GM19467 (cell line): Measurements from ENCODE around the gene MUSTN1.

ENCODE experiments used
- ATAC-seq: cut with Tn5 transposase; IDR thresholded peaks from one replicate; pipeline ENCODE4 v1.9.1; 2021; ENCODE audit warnings: mild to moderate bottlenecking, moderate library complexity; ENCODE audit not compliant: unreplicated experiment

MUSTN1 gene

DNA sequence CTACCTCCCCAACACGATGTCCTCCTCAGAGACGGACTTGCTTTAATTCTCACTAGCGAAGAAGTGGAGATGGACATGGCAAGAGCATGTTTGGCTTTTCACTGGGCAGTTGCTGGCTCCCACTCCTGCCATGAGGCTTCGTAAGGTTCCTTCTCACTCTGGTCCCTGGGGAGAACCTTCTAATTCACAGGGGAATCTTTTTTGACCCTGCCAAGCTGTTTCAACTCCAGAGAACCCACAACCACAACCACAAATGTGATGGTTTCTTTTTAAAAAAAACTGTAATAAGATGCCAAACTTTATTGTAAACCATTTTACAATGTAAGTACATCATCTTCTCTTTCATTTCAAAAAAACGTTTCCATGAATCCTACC lies 1.6 kb upstream of the MUSTN1 start:
- ATAC-seq: no peak

DNA sequence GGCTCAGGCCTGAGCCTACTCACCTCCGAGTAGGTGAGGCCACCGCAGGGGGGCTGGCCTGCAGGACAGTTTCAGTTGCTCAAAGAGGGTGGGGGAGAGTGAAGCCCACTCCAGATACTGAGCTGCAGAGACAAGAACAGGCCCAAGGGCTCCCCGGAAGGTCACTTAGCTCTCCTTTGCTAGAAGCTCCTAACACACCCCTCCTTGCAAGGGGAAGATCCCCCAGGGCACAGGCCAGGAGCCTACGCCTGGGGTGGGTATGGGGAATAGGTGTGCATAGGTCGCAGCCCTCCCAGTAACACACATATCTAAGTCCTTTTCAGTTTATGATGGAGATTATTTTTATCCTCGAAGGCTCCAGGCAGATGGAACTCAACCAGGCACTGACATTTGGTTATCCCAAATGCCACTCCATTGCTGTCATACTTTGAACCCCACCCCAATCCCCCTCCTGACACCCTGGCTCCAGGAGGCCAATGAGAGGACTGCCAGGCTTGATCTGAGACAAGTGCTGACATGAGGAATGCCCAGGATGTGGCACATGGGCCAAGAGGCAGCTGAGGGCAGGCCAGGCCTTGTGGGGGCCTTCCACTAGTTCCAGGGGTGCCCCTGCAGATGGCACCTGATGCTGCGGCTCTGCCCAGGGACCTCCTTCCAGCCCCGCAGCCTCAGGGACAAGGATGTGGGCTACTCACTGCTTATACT lies 1.1 kb upstream of the MUSTN1 start:
- no peak for ATAC-seq

DNA sequence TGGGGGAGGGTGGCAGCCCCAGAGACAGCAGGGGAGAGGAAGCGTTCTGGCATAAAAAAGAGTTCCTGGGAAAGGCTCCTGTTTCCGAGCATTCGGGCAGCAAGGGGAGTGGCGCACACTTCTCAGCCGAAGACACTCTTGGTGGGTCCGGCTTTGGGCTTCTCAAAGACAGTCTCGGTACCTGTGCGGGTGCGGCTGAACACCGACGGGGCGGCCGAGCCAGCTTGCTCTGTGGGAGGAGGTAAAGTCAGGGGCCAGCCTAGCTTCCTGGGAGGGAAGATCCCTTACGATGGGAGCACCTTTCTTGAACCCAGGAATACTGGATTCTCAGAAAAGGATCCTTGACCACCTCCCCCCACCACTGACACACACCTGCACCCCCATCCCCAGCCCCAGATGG lies 1.6 kb downstream of the MUSTN1 start:
- ATAC-seq: no peak

DNA sequence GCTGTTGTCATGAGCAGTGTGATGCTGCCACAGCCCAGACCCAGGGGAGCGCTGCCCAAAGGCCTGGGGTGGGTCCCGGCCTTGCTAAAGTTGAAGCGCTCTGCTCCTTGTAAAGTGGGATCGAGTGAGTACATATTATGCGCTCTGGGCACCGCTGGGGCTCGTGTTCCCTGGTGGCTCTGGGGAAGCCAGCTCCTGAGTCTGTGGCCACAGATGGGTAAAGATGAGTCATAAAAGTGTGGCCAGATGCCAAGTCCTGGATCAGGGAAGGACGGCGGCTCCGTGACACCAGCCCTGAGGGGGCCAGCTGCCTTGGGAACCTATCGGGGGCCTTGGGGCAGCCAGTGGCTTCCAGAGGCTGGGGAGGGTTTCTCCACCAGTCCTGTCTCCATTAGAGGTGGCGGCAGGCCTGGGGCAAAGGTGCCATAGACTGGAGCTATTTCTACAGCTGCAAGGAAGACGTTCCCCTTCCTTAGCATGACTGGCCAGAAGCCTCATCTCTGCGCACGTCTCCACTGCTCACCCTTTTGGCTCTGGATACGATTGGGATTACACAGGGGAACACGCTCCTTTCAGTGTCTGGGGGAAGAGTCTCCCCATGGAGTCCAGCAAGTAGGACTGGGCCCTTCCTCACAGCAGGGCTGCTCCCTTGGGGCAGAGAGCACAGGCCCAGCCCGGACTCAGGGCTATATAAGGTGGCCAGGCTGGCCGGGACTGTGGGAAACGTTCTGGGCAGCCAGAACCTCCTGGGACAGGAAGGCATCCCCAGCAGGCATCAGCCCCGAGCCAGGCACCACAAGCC lies 3.1 kb downstream of the MUSTN1 start:
- ATAC-seq: no peak

DNA sequence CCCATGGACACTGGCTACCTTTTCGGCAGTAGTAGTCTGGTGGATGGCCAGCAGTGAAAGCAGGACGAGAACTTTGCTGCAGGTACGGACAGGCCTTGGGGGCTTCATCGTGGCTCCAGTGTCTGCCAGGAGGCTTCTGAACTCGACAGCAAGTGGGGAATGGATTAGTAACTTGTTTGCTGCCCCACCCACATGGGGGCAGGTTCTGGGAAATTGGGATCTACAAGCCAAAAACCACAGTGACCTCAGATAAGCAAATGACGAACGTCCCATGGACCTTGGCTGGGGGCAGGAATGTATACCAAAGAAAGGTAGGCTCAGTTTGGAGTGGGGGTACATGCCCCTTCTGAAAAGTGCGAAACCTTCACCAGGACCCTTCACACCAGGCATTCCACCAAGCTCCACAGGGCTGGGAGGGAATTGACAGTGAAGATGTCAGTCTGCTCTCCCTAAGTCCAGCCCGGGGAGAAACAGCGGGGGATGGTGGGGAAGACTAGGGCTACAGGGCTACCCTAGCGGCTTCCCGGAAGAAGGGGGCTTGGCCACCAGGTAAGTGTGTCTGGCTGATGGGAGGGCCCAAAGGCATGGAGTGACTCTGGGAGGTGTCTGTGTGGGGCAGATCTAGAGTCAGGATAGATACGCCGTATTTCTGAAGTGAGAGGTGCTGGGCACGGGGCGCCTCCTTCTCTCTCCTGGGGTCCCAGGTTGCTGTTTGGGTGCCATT lies 4.1 kb downstream of the MUSTN1 start, which contains the start of gene ITIH4:
TSS of gene ITIH4 (minus strand) at position 138 of the 724 bp plus-strand sequence. CDS start at position 108, 30 bp downstream.
- no peak for ATAC-seq

DNA sequence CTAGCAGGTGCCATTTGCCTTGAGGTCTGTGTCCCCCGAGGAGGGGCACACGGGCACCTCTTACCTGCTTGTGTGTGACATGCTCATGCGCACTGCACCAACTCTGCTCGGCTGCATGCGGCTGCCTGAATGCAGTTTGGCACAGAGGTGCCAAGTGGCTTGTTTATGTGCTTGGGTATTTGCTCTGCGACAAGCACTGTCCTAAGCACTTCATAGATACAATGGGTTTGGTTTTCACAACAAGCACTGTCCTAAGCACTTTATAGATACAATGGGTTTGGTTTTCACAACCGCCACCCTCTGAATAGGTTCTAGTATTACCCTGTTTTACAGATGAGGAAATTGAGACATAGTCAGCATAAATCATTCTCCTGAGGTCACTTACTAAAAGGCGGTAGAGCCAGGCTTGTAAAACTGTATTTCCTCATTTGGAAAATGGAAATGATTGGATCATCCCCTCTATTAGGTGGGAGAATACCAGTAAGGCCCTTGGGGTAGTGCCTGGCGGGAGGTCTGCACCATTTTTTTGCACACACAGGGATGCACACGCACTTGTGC lies 4.8 kb downstream of the MUSTN1 start:
- no peak for ATAC-seq

DNA sequence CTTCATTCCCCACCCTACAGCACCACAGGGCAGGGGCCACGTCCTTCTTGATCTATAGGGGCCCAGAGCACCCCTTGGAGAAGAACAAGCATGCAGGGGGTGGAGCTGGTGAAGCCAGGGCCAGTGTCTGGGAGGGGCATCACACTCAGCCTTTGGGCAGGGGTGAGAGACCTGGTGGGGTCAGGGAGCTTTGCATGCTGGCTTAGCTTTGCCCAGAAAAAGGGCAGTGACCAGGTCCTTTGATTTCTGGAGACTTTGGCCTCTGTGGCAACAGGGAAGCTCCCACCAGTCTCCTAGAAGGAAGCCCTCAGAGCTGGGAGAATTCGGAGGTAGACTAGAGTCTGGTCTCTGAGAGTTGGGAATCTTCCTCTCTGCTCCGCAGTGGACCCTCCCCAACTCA lies 5.3 kb downstream of the MUSTN1 start:
- no peak for ATAC-seq

DNA sequence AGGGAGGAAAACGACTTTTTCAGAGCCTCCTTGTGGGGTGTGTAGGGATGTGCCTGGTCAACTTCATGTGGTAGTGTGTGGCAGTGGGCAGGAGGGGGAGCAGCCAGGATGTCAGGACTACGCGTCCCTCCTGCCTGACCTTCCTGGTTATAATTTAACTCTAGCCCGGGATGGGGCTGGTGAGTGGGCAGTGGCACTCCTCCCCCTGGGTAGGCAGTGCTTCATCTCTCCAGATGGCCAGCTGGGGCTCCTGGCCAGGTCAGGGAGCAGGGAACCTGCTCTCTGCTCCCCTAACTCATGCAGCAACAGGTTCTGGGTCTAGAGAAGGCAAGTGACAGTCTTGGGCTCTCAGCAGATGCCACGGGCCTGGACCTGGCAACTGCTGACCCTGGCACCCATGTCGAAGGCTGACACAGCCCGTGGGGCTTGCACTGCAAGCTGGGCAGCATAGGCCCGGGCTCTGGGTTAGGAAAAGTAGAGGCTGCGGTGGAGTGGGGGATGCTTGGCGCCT lies 6.9 kb downstream of the MUSTN1 start:
- no peak for ATAC-seq

DNA sequence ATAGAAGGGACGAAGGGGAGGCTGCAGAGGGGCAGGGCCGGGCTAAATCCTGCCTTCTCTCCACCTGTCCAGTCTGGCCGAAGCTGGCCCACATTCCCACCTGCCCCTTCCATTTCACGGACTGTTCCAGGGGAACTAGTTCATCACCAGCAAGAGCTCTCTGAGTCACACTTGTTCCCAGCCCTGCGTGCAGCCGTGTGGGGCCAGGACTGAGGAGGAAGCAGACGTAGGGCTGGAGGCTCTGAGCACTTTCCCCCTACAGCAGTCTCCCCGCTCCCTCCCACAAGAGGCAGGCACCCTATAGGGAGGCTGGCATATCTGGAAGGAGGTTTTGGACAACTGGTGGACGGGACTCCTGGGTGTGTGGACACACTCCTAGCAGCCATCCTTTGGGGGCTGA lies 7.4 kb downstream of the MUSTN1 start:
- ATAC-seq: no peak

DNA sequence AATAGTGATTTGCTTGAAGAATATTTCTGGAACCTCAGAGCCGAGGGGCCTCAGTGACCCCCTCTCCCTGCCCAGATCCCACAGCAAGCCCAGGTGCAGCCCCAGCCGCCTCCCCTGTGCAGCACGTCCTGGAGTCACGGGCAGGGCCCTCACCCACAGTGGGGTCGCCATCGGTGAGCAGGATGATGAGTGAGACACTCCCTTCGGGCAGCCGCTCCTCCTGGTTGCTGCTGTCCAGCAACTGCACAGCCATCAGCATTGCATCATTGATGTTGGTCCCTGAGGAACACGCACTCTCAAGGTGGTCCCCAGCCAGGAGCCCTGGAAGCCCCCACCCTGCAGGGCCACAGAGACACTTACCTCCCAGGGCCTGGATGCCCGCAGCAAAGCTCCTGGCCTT lies 10.8 kb downstream of the MUSTN1 start:
- ATAC-seq: no peak

DNA sequence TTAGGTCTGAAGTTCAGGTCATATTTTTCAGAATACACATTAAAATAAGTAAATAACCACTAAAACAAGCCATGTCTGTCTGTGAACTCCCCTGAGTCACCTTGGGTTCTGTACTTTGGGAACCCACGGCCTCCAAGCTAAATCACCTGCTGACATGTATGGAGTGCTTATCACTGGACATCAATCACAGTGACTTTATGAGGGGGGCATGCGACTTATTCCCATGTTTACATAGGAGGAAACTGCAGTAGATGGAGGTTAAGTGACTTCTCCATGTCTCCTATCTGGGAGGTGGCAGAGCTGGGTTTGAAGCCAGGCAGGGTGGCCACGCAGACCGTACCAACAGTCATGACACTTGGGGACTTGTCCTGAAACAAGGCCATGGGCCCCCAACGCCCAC lies 12.5 kb downstream of the MUSTN1 start:
- no peak for ATAC-seq

DNA sequence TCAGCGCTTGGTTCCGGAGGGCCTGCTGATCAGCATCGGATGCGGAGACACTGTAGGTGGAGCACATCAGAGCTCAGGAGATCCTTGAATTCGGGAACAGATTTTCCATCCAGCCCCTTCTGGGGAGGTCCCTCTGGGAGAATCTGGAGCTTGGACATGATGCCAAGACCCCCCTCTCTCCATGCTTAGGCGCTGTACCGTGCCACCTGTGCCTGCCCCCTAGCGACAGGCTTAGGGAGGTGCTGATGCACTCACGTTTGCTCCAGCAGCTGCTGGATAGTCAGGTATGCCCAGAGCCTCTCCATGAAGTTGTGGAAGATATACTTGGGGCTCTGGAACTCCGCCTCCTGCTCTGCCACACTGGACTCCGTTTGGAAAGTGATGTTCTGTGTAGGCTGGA lies 14.1 kb downstream of the MUSTN1 start:
- ATAC-seq: no peak

DNA sequence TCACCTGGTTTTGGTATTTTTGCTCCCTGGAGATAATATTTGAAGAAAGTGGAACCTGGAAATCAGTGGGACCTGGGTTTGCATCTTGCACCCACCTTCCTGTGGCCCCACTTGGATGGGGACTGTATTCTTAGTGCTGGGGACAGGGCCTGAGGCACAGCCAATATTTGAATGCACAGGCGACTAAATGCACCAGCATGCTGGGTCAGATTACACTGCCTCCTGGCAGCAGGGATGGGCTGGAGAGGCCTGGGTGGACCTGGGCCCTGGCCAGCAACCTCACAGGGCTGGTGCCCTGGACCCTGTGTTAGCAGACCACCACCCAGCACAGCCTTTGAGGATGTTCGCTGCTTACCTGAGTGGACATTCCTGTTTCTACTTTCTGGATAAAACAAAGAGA lies 14.9 kb downstream of the MUSTN1 start:
- no peak for ATAC-seq

DNA sequence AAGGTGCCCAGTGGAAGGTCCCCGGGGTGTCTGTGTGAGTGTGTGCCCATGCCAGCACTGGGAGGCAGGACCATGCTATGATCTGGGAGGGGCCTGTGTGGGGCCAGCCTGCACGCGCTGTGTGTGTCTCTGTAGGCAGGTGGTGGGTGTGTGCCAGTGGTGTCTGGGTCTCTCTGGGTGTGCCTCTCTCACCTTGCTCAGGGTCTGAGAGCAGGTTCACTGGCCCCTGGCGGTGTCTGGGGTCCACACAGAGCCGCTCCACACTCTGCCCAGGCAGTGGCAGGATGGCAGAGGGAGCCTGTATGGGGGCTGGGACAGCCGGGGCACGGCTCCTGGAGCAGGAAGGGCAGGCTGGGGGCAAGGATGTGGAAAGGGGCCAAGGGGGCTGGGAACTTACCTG lies 17.0 kb downstream of the MUSTN1 start:
- no peak for ATAC-seq

DNA sequence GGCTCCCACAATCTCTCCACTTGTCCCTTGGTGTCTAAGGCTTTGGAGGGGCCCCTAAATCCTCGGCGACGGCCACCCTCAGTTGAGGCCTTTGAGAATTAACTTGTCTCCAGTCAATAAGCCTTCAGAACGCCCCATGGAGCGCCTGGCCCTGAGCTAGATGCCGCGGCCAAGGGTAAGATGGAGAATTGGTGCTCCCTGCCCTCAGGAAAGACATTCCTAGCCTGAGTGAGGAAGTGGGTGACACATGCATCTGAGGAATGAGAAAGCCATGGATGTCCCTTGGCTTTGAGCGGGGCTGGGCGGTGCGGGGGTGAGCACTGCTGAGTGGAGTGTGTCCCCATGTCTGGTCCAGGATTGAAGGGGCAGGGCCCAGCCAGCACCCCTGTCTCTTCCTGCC lies 17.6 kb downstream of the MUSTN1 start:
- ATAC-seq: no peak

DNA sequence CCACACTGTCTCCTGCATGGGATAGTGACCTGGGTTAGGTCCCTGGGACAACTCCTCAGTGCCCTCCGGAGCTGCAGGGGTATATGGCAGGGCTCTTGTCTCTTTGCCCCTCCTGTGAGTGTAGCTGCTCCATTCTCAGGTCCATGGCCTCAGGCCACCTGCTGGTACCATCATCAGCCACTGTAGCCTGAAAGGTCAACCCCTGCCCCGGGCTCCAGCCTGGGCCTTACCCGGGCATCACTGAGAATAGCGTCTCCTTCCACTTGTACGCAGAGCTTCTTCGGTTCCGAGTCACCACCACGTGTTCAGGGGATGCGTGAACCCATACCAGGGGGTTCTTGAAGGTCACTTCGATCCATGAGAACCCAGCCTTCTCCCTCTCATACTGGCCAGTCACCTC lies 18.2 kb downstream of the MUSTN1 start:
- no peak for ATAC-seq

DNA sequence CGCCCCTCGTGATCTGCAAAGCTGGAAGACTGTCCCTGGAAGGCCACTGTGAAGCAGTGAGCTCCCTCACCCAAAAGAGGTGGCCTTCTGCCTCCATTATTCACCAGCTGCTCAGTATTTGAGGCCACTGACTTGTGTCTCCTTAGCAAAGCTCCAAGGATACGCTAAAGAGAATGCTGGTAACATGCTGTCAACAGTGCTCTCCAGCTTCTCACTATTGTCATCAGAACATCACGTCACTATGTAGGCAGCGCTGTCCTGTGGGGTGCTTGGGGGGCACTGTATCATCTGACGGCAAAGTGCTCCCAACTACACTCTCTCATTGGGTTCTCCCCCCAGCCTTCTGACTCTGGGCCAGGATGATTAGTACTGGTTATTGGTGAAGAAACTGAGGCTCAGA lies 18.6 kb downstream of the MUSTN1 start:
- no peak for ATAC-seq

DNA sequence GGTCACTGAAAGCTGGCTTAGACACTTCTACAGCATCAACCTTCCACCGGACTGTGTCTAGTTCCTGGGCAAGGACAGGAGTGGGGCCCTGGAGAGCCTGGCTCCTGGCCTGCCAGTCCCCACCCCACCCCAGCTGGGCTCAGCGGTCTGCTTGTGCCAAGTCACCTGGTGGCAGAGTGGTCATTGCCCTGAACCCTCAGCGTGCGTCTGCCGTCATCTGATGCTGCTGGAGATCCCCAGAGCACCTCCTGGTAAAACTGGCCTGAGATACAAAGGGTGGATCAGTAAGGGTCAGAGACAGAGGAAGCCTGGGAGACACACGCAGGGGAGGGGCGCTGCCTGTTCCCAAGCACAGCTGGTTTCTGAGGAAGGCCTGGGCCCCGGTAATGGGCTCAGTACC lies 21.0 kb downstream of the MUSTN1 start:
- no peak for ATAC-seq

DNA sequence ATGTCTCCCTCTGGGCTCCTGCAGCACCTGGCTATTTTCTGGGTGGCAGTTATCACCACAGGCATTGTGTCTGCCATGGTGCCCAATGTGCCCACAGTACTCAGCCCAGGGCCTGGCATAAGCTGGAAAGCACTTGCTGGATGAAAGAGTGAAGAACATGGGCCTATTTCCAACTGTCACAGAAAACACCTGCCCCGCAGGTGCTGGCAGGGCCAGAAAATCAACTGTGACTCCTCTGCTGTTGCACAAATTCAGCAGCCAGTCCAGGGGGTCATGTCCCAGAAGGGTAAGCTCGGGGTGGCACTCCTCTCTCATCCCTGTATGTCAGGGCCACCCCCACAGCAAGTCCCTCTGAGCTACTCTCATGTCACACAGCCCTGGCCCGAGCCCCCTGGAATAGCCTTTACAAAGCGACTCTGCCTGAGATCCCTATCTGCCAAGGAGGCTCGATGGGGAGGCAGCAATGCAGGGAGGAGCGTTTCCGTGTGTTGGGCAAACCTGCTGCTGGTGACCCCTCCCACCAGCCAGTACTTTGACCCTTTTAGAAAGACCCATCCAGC lies 23.3 kb downstream of the MUSTN1 start:
- no peak for ATAC-seq

DNA sequence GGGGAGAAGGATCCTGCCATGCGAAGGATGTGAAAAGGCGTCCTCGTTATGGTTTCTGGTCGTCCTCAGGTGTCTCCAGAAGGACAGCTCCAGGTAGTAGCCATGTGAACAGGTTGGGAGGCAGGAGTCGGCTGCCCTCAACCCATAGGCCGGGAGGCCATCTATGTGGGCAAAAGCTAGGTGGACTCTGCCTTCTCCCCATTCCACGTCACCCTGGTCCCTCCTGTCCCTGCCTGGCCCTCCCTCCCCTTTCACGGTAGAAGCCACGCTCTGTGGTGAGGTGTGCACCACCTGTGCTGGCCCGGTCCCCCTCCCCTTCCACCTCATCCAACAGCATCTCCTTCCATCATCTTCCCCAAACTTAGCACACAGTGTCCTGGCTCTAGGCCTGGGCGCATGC lies 23.9 kb downstream of the MUSTN1 start:
- ATAC-seq: no peak
